ENCODE results near the gene CD70. TPM values are rescaled to one million over a fixed set of nuclear protein-coding genes. Genes with fewer than 3 reads are reported as not detected.

Gene CD70
- total and polyA plus RNA-seq, 2 of the 8 experiments (the other 6 are each of a cell fraction or from before 2014, with no cell fraction given) = 1.3 to 12.0 TPM

DNA sequence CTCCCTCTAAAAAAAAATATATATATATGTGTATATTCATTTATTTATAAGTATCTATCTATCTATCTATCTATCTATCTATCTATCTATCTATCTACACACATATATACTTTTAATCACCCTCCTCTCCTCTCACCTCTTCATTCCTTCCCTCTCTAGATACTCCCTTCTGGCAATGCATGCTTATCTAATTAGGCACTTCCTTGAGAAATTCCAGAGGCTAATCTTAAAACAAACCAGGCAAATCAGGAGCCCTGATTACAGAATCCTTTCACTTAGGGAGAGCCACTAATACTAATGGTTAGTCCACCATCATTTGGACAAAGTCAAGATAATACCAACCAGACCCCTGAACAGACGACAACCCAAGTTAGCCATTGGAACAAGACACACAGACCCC, 17.6 kb downstream of the CD70 start (continued):
- no peak for TF ChIP-seq KDM4A (IDR thresholded peaks at IDR 0.05; ENCODE audit: low read depth, low read length, severe bottlenecking)
- no peak for TF ChIP-seq SAP30 (IDR thresholded peaks at IDR 0.05; ENCODE audit: insufficient read depth, insufficient replicate concordance, low read length)
- no peak for TF ChIP-seq TAF1 (IDR thresholded peaks at IDR 0.05; ENCODE audit: low read depth, low read length)
- no peak for TF ChIP-seq PHF8 (conservative IDR thresholded peaks at IDR 0.05; ENCODE audit: low read depth, low read length)
- no peak for TF ChIP-seq RBBP5 (IDR thresholded peaks at IDR 0.05; ENCODE audit: borderline replicate concordance, low read depth, low read length)
